GM19452 (cell line): ENCODE results near the gene COG5.

Experiments
- ATAC-seq: cut with Tn5 transposase; IDR thresholded peaks from one replicate; pipeline ENCODE4 v1.9.1; 2021; ENCODE audit not compliant: unreplicated experiment

COG5 gene

GRCh38 chr7:107506674-107507339 lies 56.9 kb downstream of the COG5 start:
- ATAC-seq = no peak

GRCh38 chr7:107505997-107506673 lies 57.6 kb downstream of the COG5 start:
- ATAC-seq = no peak

- ATAC-seq = no peak
Measured at GRCh38 chr7:107505362-107505761, 58.4 kb downstream of the COG5 start.

DNA sequence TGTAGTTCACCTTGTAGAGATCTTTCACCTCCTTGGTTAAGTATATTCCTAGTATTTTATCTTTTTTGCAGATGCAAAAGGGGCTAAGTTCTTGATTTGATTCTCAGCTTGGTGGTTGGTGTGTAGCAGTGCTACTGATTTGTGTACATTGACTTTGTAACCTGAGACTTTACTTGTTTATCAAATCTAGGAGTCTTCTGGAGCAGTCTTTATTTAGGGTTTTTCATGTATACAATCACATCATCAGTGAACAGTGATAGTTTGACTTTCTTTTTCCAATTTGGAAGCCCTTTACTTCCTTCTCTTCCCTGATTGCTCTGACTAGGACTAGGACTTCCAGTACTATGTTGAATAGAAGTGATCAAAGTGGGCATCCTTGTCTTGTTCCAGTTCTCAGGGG lies 60.0 kb downstream of the COG5 start:
- ATAC-seq = no peak

DNA sequence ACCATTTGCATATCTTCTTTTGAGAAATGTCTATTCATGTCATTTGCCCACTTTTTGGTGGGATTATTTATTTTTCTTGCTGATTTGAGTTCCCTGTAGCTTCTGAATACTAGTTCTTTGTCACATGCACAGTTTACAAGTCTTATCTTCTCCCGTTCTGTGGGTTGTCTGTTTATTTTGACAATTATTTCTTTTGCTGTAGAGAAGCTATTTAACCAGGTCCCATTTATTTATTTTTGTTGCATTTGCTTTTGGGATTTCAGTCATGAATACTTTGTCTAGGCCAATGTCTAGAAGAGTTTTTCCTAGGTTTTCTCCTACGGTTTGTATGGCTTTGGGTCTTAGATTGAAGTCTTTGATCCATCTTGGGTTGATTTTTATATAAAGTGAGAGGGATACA lies 60.9 kb downstream of the COG5 start:
- no peak for ATAC-seq

DNA sequence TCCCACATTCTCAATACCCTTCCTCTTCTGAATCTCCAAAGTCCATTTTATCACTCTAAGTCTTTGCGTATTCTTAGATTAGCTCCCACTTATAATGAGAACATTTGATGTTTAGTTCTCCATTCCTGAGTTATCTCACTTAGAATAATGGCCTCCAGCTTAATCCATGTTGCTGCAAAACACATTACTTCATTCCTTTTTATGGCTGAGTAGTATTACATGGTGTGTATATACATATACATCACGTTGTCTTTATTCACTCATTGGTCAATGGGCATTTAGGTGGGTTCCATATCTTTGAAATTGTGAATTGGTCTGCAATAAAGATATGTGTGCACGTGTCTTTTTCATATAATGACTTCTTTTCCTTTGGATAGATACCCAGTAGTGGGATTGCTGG lies 61.6 kb downstream of the COG5 start:
- ATAC-seq = no peak

- no peak for ATAC-seq
Measured at GRCh38 chr7:107501593-107501992, 62.1 kb downstream of the COG5 start.

- ATAC-seq = no peak
Measured at GRCh38 chr7:107499731-107500130, 64.0 kb downstream of the COG5 start.

DNA sequence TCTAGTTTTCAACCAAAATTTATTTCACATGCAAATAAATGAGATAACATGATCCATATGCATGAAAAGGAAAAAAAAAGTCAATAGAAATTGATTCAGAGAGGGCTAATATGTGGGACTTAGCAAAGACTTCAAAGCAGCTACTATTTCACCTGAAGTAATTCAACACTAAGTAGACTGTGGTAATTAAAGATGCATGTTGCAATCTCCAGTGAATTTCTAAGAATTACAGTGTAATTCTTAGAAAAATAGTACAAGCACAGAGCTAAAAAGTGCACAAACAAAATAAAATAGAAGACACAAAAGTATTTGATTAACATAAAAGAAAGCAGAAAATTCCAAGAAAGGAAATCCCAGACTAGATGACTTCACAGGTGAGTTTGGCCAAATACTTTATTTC lies 68.2 kb downstream of the COG5 start:
- no peak for ATAC-seq

DNA sequence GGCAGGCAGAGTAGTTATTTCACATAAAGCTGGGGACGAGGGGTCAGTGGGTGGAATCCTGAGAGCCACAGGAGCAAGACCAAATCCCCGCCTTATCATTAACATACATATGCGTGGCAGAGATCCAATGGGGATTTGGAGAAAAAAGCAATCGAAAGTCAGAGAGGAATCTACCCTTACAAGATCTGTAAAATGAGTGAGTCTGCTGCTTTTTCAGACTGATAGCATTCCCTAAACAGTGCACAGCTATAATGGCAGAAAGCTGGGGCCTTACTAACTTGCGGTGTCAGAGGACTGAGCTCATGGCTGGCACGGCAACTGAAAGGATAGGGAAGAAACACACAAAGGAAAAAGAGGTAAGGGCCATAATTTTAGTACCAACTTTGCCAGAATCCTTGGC lies 68.8 kb downstream of the COG5 start:
- no peak for ATAC-seq

DNA sequence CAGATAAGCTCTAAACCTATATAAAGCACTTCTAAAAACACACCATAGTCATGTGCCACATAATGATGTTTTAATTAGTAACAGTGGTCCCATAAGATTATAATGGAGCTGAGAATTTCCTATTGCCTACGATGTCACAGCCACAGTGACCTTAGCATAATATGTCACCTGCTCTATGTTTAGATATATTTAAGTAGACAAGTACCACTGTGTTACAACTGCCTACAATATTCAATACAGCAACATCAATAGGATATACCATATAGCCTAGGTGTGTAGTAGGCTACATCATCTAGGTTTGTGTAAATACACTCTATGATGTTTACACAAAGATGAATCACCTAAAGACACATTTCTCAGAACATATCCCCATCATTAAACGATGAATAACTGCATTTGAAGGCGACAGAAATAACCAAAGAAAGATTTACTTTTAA lies 69.4 kb downstream of the COG5 start:
- ATAC-seq = no peak

- ATAC-seq = no peak
Measured at GRCh38 chr7:107492875-107493274, 70.8 kb downstream of the COG5 start.

GRCh38 chr7:107486041-107486440 lies 77.7 kb downstream of the COG5 start:
- no peak for ATAC-seq

DNA sequence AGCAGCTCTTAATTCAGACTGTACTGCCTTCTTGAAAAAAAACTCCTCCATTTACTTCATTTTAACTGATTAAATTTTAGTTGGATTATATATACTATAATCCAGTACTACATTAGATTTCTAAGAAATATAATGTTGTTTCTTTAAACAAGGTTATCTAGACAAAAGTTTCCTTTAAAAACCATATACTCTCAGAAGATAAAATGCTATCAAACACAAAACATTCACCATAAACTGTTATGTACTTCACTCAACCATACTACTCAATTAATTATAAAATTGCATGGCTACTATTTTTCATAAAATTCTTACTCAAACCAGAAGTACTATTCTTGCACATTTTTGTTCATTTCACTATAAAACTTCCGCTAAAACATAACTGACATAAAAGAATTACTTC lies 81.1 kb downstream of the COG5 start:
- no peak for ATAC-seq

DNA sequence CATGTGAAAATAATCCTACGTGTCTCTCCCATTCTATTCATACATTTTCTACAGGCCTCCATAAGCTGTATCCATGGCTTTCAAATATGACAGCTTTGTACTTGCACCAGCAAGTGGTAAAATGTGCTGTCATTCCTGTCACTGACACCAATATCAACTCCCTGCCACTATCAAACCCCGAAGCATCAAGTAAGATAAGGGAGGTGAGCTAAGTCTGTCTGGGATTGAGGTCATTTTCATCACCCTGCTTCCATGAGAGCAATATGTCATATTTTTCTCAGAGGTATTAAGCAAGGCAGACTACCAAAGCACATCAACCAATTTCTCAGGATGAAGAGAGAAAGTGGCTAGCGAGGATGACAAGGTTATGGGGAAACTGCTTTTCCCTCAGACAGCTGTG lies 82.8 kb downstream of the COG5 start:
- no peak for ATAC-seq

DNA sequence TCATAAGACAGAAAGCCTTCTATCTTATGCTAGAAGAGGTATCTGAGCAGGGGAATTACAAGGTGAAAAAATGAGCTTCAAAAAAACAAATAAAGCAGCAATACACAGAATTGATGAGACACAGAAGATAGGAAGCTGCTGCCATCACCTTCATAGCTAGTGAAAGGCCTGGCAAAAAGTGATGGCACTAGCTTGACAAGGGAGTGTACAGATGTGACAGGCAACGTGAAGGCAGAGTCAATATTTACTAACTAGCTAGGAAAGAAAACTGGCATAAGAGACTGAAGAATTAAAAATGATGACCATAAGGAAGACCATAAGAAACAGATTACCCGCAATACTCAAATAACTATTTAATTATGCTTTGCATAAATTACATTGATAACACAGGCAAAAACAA lies 84.4 kb downstream of the COG5 start:
- no peak for ATAC-seq

DNA sequence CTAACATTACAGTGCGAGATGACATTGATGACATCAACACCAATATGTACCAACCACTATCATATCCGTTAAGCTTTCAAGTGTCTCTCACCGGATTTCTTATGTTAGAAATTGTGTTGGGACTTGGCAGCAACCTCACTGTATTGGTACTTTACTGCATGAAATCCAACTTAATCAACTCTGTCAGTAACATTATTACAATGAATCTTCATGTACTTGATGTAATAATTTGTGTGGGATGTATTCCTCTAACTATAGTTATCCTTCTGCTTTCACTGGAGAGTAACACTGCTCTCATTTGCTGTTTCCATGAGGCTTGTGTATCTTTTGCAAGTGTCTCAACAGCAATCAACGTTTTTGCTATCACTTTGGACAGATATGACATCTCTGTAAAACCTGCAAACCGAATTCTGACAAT lies 89.6 kb downstream of the COG5 start:
- no peak for ATAC-seq

GRCh38 chr7:107472116-107472515 lies 91.6 kb downstream of the COG5 start:
- no peak for ATAC-seq

- no peak for ATAC-seq
Measured at GRCh38 chr7:107471292-107472070, 92.2 kb downstream of the COG5 start.

GRCh38 chr7:107469929-107470328 lies 93.8 kb downstream of the COG5 start, which contains the start of gene GPR22:
Gene GPR22 (plus strand): TSS chr7:107470057. CDS start chr7:107474061, 4,004 bp downstream.
- ATAC-seq = no peak

DNA sequence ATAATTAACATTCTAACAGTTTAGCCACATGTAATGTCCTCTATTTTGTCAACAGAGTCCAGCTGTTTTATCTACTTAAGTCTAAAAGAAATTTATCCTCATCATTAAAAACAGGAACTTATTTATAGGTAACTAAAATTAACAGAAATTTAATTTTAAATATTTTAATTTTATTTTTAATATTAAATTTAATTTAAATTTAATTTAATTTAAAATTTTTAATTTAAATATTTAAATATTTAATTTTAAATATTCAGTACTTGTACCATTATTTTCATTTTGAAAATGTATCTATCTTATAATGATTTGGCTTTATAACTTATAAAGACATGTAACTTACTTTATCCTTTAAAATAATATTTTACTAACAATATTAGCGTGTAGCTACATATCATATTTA lies 94.9 kb downstream of the COG5 start:
- ATAC-seq = no peak

DNA sequence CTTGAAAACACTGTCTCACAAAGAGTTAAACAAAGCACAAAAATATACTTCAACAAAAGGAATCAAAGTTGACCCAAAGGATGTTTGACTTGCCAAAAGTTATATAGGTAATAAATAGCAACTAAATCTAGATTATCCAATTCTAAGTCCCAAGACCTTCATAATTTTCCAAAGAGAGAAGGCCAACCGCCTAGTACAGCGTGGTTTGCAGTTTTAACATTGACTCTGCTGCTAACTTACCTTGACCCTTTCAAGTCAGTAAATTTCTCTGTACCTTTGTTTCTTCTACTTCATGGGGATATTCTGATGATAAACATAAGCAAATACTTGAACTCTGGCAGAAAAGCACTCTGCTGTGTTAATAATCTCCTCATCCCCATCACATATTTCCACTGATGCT lies 95.7 kb downstream of the COG5 start:
- ATAC-seq = no peak
